ENCODE data around the gene THUMPD1. TPM values are rescaled to one million over a fixed set of nuclear protein-coding genes. Genes with fewer than 3 reads are reported as not detected.
"Not testable (repeated sequence)": the region's sequence is repeated elsewhere in the genome, so short reads cannot be mapped to it uniquely, and the experiment has no call there.

Gene THUMPD1
- 60.4 and 88.6 TPM in 2 replicates for total RNA-seq

- peak; percentile 88 for DNase-seq (ENCODE audit: low read depth)
These were observed at the start of gene THUMPD1 for GRCh38 chr16:20741554-20742285. THUMPD1 (minus strand) TSS chr16:20741818; CDS start chr16:20741739, 79 bp downstream.

GRCh38 chr16:20789130-20789529 is 47.5 kb upstream of the THUMPD1 start:
- DNase-seq (ENCODE audit: low read depth) = no peak

- DNase-seq (ENCODE audit: low read depth) = no peak
These were observed 42.6 kb upstream of the THUMPD1 start for GRCh38 chr16:20784204-20784603.

- no peak for DNase-seq (ENCODE audit: low read depth)
These were observed 40.9 kb upstream of the THUMPD1 start for GRCh38 chr16:20782470-20782869.

- DNase-seq (ENCODE audit: low read depth) = no peak
These were observed 40.1 kb upstream of the THUMPD1 start for GRCh38 chr16:20781697-20782096.

GRCh38 chr16:20774703-20775362 is 33.2 kb upstream of the THUMPD1 start:
- peak; percentile 80 for DNase-seq (ENCODE audit: low read depth)

GRCh38 chr16:20773679-20774078 is 32.1 kb upstream of the THUMPD1 start:
- DNase-seq (ENCODE audit: low read depth) = no peak

GRCh38 chr16:20768818-20769217 is 27.2 kb upstream of the THUMPD1 start:
- DNase-seq (ENCODE audit: low read depth) = no peak

GRCh38 chr16:20768121-20768520 is 26.5 kb upstream of the THUMPD1 start:
- peak; percentile 72 for DNase-seq (ENCODE audit: low read depth)

GRCh38 chr16:20767577-20767976 is 26.0 kb upstream of the THUMPD1 start:
- no peak for DNase-seq (ENCODE audit: low read depth)

- DNase-seq (ENCODE audit: low read depth) = no peak
These were observed 24.7 kb upstream of the THUMPD1 start for GRCh38 chr16:20766294-20766693.

GRCh38 chr16:20765732-20766131 is 24.1 kb upstream of the THUMPD1 start:
- no peak for DNase-seq (ENCODE audit: low read depth)

- peak; percentile 35 for DNase-seq (ENCODE audit: low read depth)
These were observed 22.8 kb upstream of the THUMPD1 start for GRCh38 chr16:20764448-20764847.

- DNase-seq (ENCODE audit: low read depth) = peak; percentile 99
These were observed 22.0 kb upstream of the THUMPD1 start, which contains the start of gene ACSM3 for GRCh38 chr16:20763461-20764232. ACSM3 (plus strand) TSS chr16:20764014; CDS start chr16:20770035, 6,021 bp downstream.

- DNase-seq (ENCODE audit: low read depth) = no peak
These were observed 20.9 kb upstream of the THUMPD1 start for GRCh38 chr16:20762404-20763123.

- DNase-seq (ENCODE audit: low read depth) = no peak
These were observed 19.6 kb upstream of the THUMPD1 start for GRCh38 chr16:20761175-20761574.

- no peak for DNase-seq (ENCODE audit: low read depth)
These were observed 18.7 kb upstream of the THUMPD1 start for GRCh38 chr16:20760346-20760745.

GRCh38 chr16:20755799-20756198 is 14.2 kb upstream of the THUMPD1 start:
- not testable (repeated sequence) for DNase-seq (ENCODE audit: low read depth)

GRCh38 chr16:20755238-20755637 is 13.6 kb upstream of the THUMPD1 start:
- DNase-seq (ENCODE audit: low read depth) = no peak

- DNase-seq (ENCODE audit: low read depth) = no peak
These were observed 12.1 kb upstream of the THUMPD1 start for GRCh38 chr16:20753727-20754126.

GRCh38 chr16:20750558-20750957 is 8.9 kb upstream of the THUMPD1 start:
- DNase-seq (ENCODE audit: low read depth) = no peak

GRCh38 chr16:20749474-20749873 is 7.9 kb upstream of the THUMPD1 start:
- DNase-seq (ENCODE audit: low read depth) = no peak

Data from renal cortical epithelial cell (primary cell).